ENCODE results near the gene SESTD1.
A peak's percentile ranks its signal among the peaks of the same experiment; 100 is the strongest.
"Not testable (repeated sequence)": the region's sequence is repeated elsewhere in the genome, so short reads cannot be mapped to it uniquely, and the experiment has no call there.

The SESTD1 gene

DNA sequence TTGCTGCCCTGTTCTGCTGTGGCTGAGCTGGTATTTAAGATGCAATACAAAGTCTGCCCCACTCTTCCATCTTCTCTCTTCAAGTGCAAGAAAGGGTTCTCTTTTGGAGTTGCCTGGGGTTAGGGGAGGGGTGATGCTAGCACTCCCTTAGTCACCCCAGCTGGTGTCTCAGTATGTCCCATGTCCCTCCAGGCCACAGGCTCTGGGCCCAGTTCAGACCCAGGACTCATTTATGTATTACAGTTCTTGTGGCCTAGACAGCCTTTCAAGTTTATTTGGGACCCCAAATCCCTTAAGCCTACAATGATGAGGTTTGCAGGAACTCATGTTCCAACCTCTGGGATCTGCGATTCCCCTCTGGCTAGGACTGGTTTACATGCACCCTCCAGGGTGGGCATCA, 167.5 kb downstream of the SESTD1 start:
- no peak for DNase-seq

- peak; percentile 33 for DNase-seq
Observed at GRCh38 chr2:179096090-179096489, 168.5 kb downstream of the SESTD1 start.

DNA sequence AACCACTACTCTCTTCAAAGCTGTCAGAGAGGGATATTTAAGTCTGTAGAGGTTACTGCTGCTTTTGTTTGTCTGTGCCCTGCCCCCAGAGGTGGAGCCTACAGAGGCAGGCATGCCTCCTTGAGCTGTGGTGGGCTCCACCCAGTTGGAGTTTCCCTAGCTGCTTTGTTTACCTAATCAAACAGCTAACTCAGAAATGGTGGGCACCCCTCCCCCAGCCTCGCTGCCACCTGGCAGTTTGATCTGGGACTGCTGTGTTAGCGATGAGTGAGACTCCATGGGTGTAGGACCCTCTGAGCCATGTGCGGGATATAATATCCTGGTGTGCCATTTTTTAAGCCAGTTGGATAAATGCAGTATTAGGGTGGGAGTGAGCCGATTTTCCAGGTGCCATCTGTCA, 171.7 kb downstream of the SESTD1 start:
- DNase-seq, result not testable (repeated sequence)

GRCh38 chr2:179082697-179083096, 181.9 kb downstream of the SESTD1 start:
- DNase-seq, result no peak

- DNase-seq, result no peak
Observed at GRCh38 chr2:179081954-179082353, 182.7 kb downstream of the SESTD1 start.

DNA sequence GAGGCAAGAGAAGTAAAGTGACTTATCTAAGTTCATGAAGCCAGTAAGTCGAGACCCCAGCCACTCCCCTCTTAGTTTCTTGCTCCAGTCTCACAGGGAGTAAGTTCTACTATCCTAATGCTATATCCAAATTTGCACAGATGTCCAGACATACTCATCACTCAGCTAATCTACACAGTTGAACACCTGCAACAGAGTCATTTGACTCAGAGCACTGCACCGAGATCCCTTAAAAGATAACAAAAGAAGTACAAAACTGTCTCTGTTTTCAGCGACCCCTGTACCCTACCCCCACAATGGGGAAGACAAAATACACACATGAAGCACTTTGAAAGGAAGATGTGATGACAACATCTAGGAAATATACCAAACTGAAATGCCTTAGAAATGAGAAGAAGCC, 192.1 kb downstream of the SESTD1 start:
- DNase-seq, result no peak

DNA sequence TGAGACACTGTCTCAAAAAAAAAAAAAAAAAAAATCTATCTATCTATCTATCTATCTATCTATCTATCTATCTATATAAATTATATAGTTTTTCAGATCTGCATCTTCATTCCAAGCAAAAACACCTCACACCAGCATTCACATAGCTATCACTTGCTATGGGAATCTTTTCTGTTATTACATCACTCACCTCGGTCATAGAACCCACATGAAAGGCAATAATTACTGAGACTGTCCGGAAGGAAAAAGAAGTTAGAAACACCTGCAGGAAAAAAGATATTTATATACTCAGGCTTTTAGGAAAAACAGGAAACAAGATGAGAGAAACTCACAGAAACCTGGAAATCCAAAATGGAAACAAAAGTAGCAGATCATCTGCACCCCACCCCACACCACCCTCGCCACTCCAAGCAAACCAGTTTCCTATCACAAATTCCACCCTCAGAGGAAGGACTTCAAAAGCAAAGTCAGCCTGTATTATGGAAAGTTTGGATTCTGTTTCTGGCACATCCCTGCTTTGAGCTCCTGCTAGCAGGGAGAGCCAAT, 192.7 kb downstream of the SESTD1 start:
- no peak for DNase-seq

DNA sequence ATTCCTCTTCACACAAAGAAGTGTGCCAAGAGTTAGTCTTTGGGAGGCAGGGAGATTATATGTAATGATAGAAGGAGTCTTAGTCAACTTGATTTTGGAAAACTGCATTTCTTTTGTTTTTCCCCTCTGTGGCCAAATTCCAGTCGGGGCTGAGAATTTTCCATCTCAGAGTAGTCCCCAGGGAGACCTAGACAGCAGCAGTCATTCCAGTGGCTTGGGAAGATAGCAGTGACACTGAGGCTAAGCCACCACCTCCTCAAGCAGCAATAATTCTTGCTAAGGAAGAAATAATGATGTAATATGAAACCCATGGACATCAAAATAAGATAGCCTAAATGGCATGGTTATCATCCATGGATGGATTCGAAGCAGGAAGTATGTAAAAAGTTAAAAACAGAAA, 193.7 kb downstream of the SESTD1 start:
- DNase-seq, result no peak

DNA sequence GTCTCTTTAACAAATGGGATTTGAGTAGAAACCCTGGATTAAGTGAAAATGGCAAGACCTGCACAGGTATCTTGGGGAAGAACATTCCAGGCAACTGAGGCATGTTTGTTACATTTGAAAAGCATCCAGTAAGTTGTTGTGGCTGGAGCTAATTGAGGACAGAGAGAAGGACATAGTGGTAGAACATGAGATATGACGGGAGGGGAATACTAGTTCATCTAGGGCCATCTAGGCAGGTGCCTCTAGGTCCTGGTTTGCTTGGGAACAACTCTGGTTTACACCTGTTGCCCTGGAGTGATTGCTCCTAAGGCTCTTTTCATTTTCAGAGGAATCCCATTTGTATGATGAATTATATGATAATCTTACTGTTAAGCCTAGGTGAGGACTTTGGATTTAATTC, 194.9 kb downstream of the SESTD1 start:
- DNase-seq, result no peak

GRCh38 chr2:179068991-179069643, 195.5 kb downstream of the SESTD1 start:
- DNase-seq, result no peak

- DNase-seq, result no peak
Observed at GRCh38 chr2:179059026-179059700, 205.5 kb downstream of the SESTD1 start.

DNA sequence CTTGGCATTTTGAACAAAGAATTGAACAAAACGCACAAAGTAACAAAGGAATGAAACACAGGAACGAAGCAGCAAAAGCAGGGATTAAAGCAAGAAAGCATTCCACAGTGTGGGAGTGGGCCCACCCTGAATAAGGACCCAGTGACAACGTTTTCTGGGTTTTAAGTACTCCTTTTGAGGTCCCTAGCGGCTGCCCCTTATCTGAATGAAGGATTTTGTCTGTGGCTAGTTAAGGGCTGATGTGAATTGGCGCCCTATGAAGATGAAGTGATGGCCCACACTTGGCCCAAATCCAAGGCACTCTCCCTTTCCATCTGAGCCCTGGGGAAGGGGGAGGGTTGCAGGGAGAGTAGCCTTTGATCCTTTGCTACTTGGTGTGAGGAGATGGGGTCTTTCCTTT, 206.9 kb downstream of the SESTD1 start:
- no peak for DNase-seq

DNA sequence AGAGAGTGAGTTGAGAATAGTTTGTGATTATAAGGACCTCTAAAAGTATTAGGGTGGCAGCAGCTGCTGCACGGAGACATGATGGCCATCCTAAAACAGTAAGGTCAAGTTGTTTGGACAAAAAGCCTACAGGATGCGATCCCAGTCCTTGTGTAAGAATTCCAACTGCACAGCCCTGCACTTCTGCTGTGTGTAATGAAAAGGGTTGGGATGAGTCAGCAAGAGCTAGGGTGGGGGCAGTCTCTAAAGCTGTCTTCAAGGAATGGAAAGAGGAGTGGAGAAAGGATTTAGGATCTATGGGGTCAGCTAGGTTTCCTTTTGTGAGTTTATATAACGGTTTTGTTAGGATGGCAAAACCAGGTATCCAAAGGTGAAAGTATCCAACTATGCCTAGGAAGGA, 211.1 kb downstream of the SESTD1 start:
- DNase-seq, result not testable (repeated sequence)

All from CD4-positive, alpha-beta T cell treated with Interleukin-17A for 4 hours (primary cell).